Epithelial cell of prostate (primary cell): ENCODE results near the gene DDX51.

Experiments
- DNase-seq: peaks from one replicate; pipeline ENCODE4 v3.0.0-alpha.2; 2011; ENCODE audit warnings: low read depth, low spot score
- H3K27ac ChIP-seq: fragments of 450-650 bp; 2 replicates; pipeline ENCODE4 v1.5.1; 2017; ENCODE audit warnings: mild to moderate bottlenecking

The DDX51 gene

GRCh38 chr12:132180648-132181546 lies 36.8 kb upstream of the DDX51 start:
- DNase-seq, result no peak
- no peak overlapping the region for H3K27ac ChIP-seq

GRCh38 chr12:132179431-132180362 lies 35.6 kb upstream of the DDX51 start:
- no peak overlapping the region for H3K27ac ChIP-seq
- DNase-seq, result no peak

- no peak for DNase-seq
- no peak overlapping the region for H3K27ac ChIP-seq
Measured at GRCh38 chr12:132178801-132179401, 34.8 kb upstream of the DDX51 start.

GRCh38 chr12:132178316-132178715 lies 34.2 kb upstream of the DDX51 start:
- no peak for DNase-seq
- H3K27ac ChIP-seq, result no peak overlapping the region

- no peak for DNase-seq
- H3K27ac ChIP-seq, result no peak overlapping the region
Measured at GRCh38 chr12:132176920-132177551, 32.9 kb upstream of the DDX51 start.

- DNase-seq, result no peak
- no peak overlapping the region for H3K27ac ChIP-seq
Measured at GRCh38 chr12:132176385-132176919, 32.3 kb upstream of the DDX51 start.

- no peak for DNase-seq
- no peak overlapping the region for H3K27ac ChIP-seq
Measured at GRCh38 chr12:132175496-132176384, 31.6 kb upstream of the DDX51 start.

GRCh38 chr12:132174839-132175490 lies 30.8 kb upstream of the DDX51 start:
- no peak overlapping the region for H3K27ac ChIP-seq
- no peak for DNase-seq

- DNase-seq, result no peak
- H3K27ac ChIP-seq, result no peak overlapping the region
Measured at GRCh38 chr12:132174015-132174838, 30.1 kb upstream of the DDX51 start.

GRCh38 chr12:132173135-132174014 lies 29.3 kb upstream of the DDX51 start:
- no peak overlapping the region for H3K27ac ChIP-seq
- no peak for DNase-seq

- H3K27ac ChIP-seq, result no peak overlapping the region
Measured at GRCh38 chr12:132172619-132173018, 28.5 kb upstream of the DDX51 start.

GRCh38 chr12:132171968-132172521 lies 27.9 kb upstream of the DDX51 start:
- no peak overlapping the region for H3K27ac ChIP-seq
- DNase-seq, result no peak

More at GRCh38 chr12:132172619-132173018, 28.5 kb upstream of the DDX51 start:
- no peak for DNase-seq

- no peak for DNase-seq
- H3K27ac ChIP-seq, result no peak overlapping the region
Measured at GRCh38 chr12:132171293-132171967, 27.3 kb upstream of the DDX51 start.

- H3K27ac ChIP-seq, result no peak overlapping the region
- no peak for DNase-seq
Measured at GRCh38 chr12:132170637-132171292, 26.6 kb upstream of the DDX51 start.

- H3K27ac ChIP-seq, result no peak overlapping the region
- no peak for DNase-seq
Measured at GRCh38 chr12:132170094-132170636, 26.0 kb upstream of the DDX51 start.
